ENCODE results near the gene C1QTNF2.

- TF ChIP-seq CTCF (IDR thresholded peaks at IDR 0.05) (no peak), POLR2A (IDR thresholded peaks at IDR 0.05) (no peak), EP300 (IDR thresholded peaks at IDR 0.05) (no peak)
These were observed 40.2 kb downstream of the C1QTNF2 start for GRCh38 chr5:160330212-160330611.
